Endothelial cell of umbilical vein (primary cell): ENCODE measurements around the gene RAPGEF3.

Experiments
- POLR2AphosphoS5 ChIP-seq: IDR thresholded peaks from 2 replicates; pipeline ENCODE4 v1.6.1; 2012; ENCODE audit warnings: low read depth, mild to moderate bottlenecking, control low read depth, low read length, moderate library complexity; ENCODE audit not compliant: insufficient read depth
- TF ChIP-seq, protein P1 (sequence below), 2 donors: IDR thresholded peaks; 1 replicate in 1 of 2; 2 replicates in 1 of 2; pipeline ENCODE4 v1.5.1; 2011; ENCODE audit warnings: low read length in 2 of 2, mild to moderate bottlenecking in 2 of 2, moderate library complexity in 2 of 2, control low read depth in 1 of 2, inconsistent platforms in 1 of 2, low read depth in 1 of 2; ENCODE audit not compliant: insufficient read depth in 1 of 2; ENCODE audit errors: extremely low read depth in 1 of 2

DNA sequence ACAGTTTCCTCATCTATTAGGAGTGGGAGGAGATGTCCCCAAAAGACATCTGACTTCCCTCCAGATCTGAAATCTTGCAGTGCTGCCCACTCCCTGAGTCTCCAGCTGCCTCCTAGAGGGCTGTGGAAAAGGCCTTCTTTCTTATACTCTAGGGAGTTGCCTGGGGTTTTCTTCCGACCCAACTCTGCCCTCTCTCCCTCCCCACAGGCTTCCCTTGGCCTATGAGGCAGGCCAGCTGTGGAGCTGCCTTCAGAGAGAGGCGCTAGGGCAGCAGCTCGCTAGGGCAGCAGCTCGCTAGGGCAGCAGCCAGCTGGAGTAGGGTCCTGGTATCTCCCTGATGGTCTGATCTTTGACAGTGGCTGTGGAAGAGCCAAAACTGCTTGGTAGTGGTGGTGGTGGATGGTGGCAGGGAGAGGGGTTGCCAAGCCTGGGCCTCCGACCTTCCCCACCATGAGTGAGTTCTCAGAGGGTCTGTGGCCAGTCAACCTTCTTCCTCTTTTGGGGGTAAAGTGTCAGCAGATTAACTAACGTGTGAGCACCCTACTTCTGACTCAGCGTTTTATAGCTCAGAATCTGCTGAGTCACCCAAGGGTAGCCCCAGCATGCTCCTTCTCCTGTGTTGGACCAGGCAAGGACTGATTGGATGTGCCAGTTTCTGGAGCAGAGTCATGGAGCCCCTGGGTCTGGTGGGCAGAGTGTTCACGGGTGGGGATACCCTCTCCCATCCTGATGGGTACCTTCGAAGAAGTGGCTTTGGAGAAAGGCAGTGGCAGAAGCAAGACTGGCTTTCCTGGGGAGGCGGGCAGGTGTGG is 16.6 kb upstream of the RAPGEF3 start:
- no peak for TF ChIP-seq POLR2AphosphoS5
- TF ChIP-seq, protein P1, sequence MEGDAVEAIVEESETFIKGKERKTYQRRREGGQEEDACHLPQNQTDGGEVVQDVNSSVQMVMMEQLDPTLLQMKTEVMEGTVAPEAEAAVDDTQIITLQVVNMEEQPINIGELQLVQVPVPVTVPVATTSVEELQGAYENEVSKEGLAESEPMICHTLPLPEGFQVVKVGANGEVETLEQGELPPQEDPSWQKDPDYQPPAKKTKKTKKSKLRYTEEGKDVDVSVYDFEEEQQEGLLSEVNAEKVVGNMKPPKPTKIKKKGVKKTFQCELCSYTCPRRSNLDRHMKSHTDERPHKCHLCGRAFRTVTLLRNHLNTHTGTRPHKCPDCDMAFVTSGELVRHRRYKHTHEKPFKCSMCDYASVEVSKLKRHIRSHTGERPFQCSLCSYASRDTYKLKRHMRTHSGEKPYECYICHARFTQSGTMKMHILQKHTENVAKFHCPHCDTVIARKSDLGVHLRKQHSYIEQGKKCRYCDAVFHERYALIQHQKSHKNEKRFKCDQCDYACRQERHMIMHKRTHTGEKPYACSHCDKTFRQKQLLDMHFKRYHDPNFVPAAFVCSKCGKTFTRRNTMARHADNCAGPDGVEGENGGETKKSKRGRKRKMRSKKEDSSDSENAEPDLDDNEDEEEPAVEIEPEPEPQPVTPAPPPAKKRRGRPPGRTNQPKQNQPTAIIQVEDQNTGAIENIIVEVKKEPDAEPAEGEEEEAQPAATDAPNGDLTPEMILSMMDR (IDR thresholded peaks at IDR 0.05; ENCODE audit: extremely low read depth in 1 of 2, insufficient read depth in 1 of 2, low read depth in 1 of 2, low read length in 2 of 2): no peak
